IMR-90 (cell line): Measurements from ENCODE around the gene TGFBI. TPM values are rescaled to one million over a fixed set of nuclear protein-coding genes. Genes with fewer than 3 reads are reported as not detected.

Experiments
- ATAC-seq: fragments of 200-7000 bp; cut with Tn5 transposase; 2 replicates; pipeline ENCODE4 v1.9.1; 2020; ENCODE audit warnings: low read depth, mild to moderate bottlenecking, moderate library complexity
- BruUV-seq: library from RNA; stranded (reverse); fragments of 400-500 nt; replicated peaks from 2 replicates; lab custom pipeline; 2021; lab: Mats Ljungman, UMichigan
- CTCF ChIA-PET: fragments of 300-600 bp; formaldehyde crosslinking; extraction: SDS; loops from one replicate; lab custom pipeline; 2021; ENCODE audit warnings: antibody characterized with exemption; lab: Yijun Ruan, JAX
- POLR2A ChIA-PET: fragments of 300-600 bp; sonication (Branson Sonifier 250); formaldehyde crosslinking; loops from one replicate; lab custom pipeline; 2022; ENCODE audit warnings: antibody characterized with exemption; ENCODE audit not compliant: unreplicated experiment; lab: Charles Lee
- DNase-seq: peaks from one replicate; pipeline ENCODE4 v3.0.0; 2013
- H2AFZ ChIP-seq: replicated peaks from 2 replicates; pipeline ENCODE3; 2013; ENCODE audit warnings: low read length, mild to moderate bottlenecking; ENCODE audit not compliant: poor library complexity
- H2AK5ac ChIP-seq: 2 replicates; pipeline ENCODE4 v1.6.1; 2013; ENCODE audit warnings: low read depth, low read length, inconsistent platforms
- H2AK9ac ChIP-seq: replicated peaks from 2 replicates; pipeline ENCODE3; 2013; ENCODE audit warnings: mild to moderate bottlenecking, low read depth, low read length, moderate library complexity; ENCODE audit not compliant: poor library complexity
- H2BK120ac ChIP-seq: 2 replicates; pipeline ENCODE4 v1.6.1; 2013; ENCODE audit warnings: low read depth, low read length, inconsistent platforms
- H2BK15ac ChIP-seq: 3 replicates; pipeline ENCODE4 v1.6.1; 2013; ENCODE audit warnings: low read depth, low read length, inconsistent platforms
- H2BK20ac ChIP-seq: 2 replicates; pipeline ENCODE4 v1.6.1; 2013; ENCODE audit warnings: low read depth, mild to moderate bottlenecking, inconsistent platforms, low read length, moderate library complexity
- H2BK5ac ChIP-seq: 2 replicates; pipeline ENCODE4 v1.6.1; 2013; ENCODE audit warnings: mild to moderate bottlenecking, low read depth, low read length, inconsistent platforms; ENCODE audit not compliant: poor library complexity, severe bottlenecking
- H3K14ac ChIP-seq: replicated peaks from 2 replicates; pipeline ENCODE4 v1.6.1; 2013; ENCODE audit warnings: low read depth, low read length, inconsistent platforms
- H3K18ac ChIP-seq: 2 replicates; pipeline ENCODE4 v1.6.1; 2013; ENCODE audit warnings: low read depth, low read length, control low read depth
- H3K23ac ChIP-seq: 2 replicates; pipeline ENCODE4 v1.6.1; 2013; ENCODE audit warnings: low read depth, low read length, inconsistent platforms
- H3K27ac ChIP-seq: 2 replicates; pipeline ENCODE4 v1.5.1; 2013; ENCODE audit warnings: mild to moderate bottlenecking, control low read depth, low read length; ENCODE audit not compliant: insufficient read depth
- H3K27me3 ChIP-seq: 2 replicates; pipeline ENCODE4 v1.6.1; 2013; ENCODE audit warnings: low read length; ENCODE audit not compliant: control insufficient read depth, insufficient read depth
- H3K36me3 ChIP-seq: 2 replicates; pipeline ENCODE4 v1.6.1; 2013; ENCODE audit warnings: low read length, mixed read lengths; ENCODE audit not compliant: control insufficient read depth, insufficient read depth
- H3K4ac ChIP-seq: 2 replicates; pipeline ENCODE4 v1.6.1; 2013; ENCODE audit warnings: low read depth, low read length, inconsistent platforms
- H3K4me1 ChIP-seq: 2 replicates; pipeline ENCODE4 v1.6.1; 2013; ENCODE audit warnings: low read length, mixed read lengths; ENCODE audit not compliant: control insufficient read depth, insufficient read depth
- H3K4me2 ChIP-seq: 2 replicates; pipeline ENCODE4 v1.6.1; 2013; ENCODE audit warnings: low read depth, mild to moderate bottlenecking, control low read depth, low read length, moderate library complexity
- H3K4me3 ChIP-seq: 2 replicates; pipeline ENCODE4 v1.5.1; 2013; ENCODE audit warnings: low read depth, mild to moderate bottlenecking, control low read depth, low read length, moderate library complexity; ENCODE audit not compliant: insufficient read depth
- H3K56ac ChIP-seq: 2 replicates; pipeline ENCODE4 v1.6.1; 2013; ENCODE audit warnings: low read length, inconsistent platforms; ENCODE audit not compliant: insufficient read depth; ENCODE audit errors: extremely low read depth
- H3K79me1 ChIP-seq, 2 experiments: 2 replicates each; pipeline ENCODE4 v1.6.1; 2013; ENCODE audit warnings: low read length in 2 of 2, inconsistent platforms in 1 of 2, low read depth in 1 of 2
- H3K9ac ChIP-seq: 2 replicates; pipeline ENCODE4 v1.6.1; 2013; ENCODE audit warnings: low read depth, low read length, control low read depth
- H3K9me1 ChIP-seq: 2 replicates; pipeline ENCODE4 v1.6.1; 2013; ENCODE audit warnings: low read length, inconsistent platforms; ENCODE audit not compliant: insufficient read depth
- H3K9me3 ChIP-seq: 2 replicates; pipeline ENCODE4 v1.6.1; 2013; ENCODE audit warnings: low read length; ENCODE audit not compliant: control insufficient read depth, insufficient read depth
- H4K20me1 ChIP-seq: 2 replicates; pipeline ENCODE4 v1.6.1; 2013; ENCODE audit warnings: low read length, inconsistent platforms; ENCODE audit not compliant: insufficient read depth
- H4K5ac ChIP-seq: 2 replicates; pipeline ENCODE4 v1.6.1; 2013; ENCODE audit warnings: mild to moderate bottlenecking, low read depth, low read length, control low read depth
- H4K8ac ChIP-seq, 2 experiments: 2 replicates each; pipeline ENCODE4 v1.6.1; 2013; ENCODE audit warnings: low read depth in 2 of 2, low read length in 2 of 2, control low read depth in 1 of 2, inconsistent platforms in 1 of 2
- H4K91ac ChIP-seq: 2 replicates; pipeline ENCODE4 v1.6.1; 2013; ENCODE audit warnings: low read depth, low read length, inconsistent platforms; ENCODE audit not compliant: insufficient read depth
- ELK1 ChIP-seq: fragments of 150-350 bp; IDR thresholded peaks from 2 replicates; pipeline ENCODE4 v1.6.1; 2016; ENCODE audit warnings: low read depth, mild to moderate bottlenecking, low read length, moderate library complexity, borderline replicate concordance
- WGBS, 2 experiments: methylation state at CpG; one replicate each; pipeline versions ENCODE4 v1.1.5 to v1.1.7; 2013; ENCODE audit warnings: missing lambda C conversion rate in 2 of 2; ENCODE audit not compliant: insufficient read length in 1 of 2; ENCODE audit errors: extremely low coverage in 2 of 2; 5-methylcytosine and 5-hydroxymethylcytosine counted together
- dilution Hi-C: fragments of 300-500 bp; cut with HindIII; formaldehyde crosslinking; loops from one replicate; pipeline ENCODE4 v1.14.3; 2018; ENCODE audit warnings: low sequenced_read_pairs; ENCODE audit not compliant: unreplicated experiment
- in situ Hi-C: fragments of 300-500 bp; cut with MboI; formaldehyde crosslinking; loops from 3 replicates; pipeline ENCODE4 v1.14.3; 2019; ENCODE audit warnings: low sequenced_read_pairs, inconsistent platforms, mixed read lengths
- intact Hi-C: fragments of 100-400 bp; cut with micrococcal nuclease; formaldehyde crosslinking; loops from 2 replicates; pipeline ENCODE4 v1.10.0; 2022
- polyA plus RNA-seq, 3 experiments: library from polyadenylated mRNA; depleted of rRNA; stranded (reverse); fragments of >200 nt; gene quantifications; 2 replicates each; pipeline ENCODE4 v1.2.3, GENCODE V29; 2012; ENCODE audit warnings: low replicate concordance in 1 of 3
- total RNA-seq: library from RNA; depleted of rRNA; stranded (reverse); fragments of >200 nt; gene quantifications from 2 replicates; pipeline ENCODE4 v1.2.3, GENCODE V29; 2012

TGFBI gene
- total and polyA plus RNA-seq, 2 of the 4 experiments (the other 2 are of a cell fraction): 618 to 1,551 TPM

GRCh38 chr5:136040746-136041415 is 12.1 kb downstream of the TGFBI start:
- Histone ChIP-seq H3K4ac (peak overlapping the region; percentile 4; the same call in 1 of the 2 replicates), H2BK20ac (no peak overlapping the region), H4K8ac (0 out of 4 replicates have a peak overlapping the region, but pooled peaks of 1 of the 2 experiments have one; percentile 5), H3K56ac (no peak overlapping the region), H2BK5ac (peak overlapping the region; percentile 37), H3K27ac (peak overlapping the region; percentile 17; the same call in 1 of the 2 replicates), H4K20me1 (peaks cover 43% of the 10 kb centered on the region), H3K4me3 (no peak overlapping the region), H3K4me2 (no peak overlapping the region), H2AFZ (no peak overlapping the region), H3K14ac (no peak overlapping the region), H4K91ac (no peak overlapping the region; the same call in 1 of the 2 replicates), H3K9me3 (peaks cover 12% of the 10 kb centered on the region), H2BK15ac (no peak overlapping the region; the same call in 2 of the 3 replicates), H3K36me3 (peaks cover 84% of the 10 kb centered on the region), H3K27me3 (no peaks in the 10 kb centered on the region), H2AK5ac (peak overlapping the region; percentile 33; the same call in 1 of the 2 replicates), H2BK120ac (no peak overlapping the region), H3K4me1 (peaks cover 8% of the 10 kb centered on the region; the same call in 1 of the 2 replicates), H4K5ac (peak overlapping the region; percentile 37; the same call in 1 of the 2 replicates), H3K9me1 (peaks cover 31% of the 10 kb centered on the region), H2AK9ac (no peak overlapping the region), H3K79me1 (peaks cover 61 to 78% of the 10 kb centered on the region in 2 experiments; a peak in 3 of 4 replicates), H3K23ac (no peak overlapping the region), H3K18ac (0 out of 2 replicates have a peak overlapping the region, but pooled peaks have one; percentile 54), H3K9ac (no peak overlapping the region)
- dilution Hi-C loops (no loop called here), intact Hi-C loops (no loop called here), in situ Hi-C loops (no loop called here)
- WGBS, 2 experiments: no CpG with 5 or more reads among the region's 4 CpGs
- ChIA-PET POLR2A (interaction anchor here (0.6 kb wide), 2 partner anchors 10 to 24 kb away, joined by 3 to 4 read pairs; no protein-coding TSS in a partner anchor), CTCF (interaction anchor here (0.6 to 1.5 kb wide), 3 partner anchors 9 to 887 kb away, joined by 3 read pairs; no protein-coding TSS in a partner anchor)
- no peak for DNase-seq
- no peak for TF ChIP-seq ELK1
- BruUV-seq: no TSS peak
- peak; percentile 21; the same call in 1 of the 2 replicates for ATAC-seq
